Measurements from ENCODE around the gene PPTC7.
"Not testable (repeated sequence)": the region's sequence is repeated elsewhere in the genome, so short reads cannot be mapped to it uniquely, and the experiment has no call there.

The PPTC7 gene

GRCh38 chr12:110577864-110578693, 5.0 kb downstream of the PPTC7 start:
- in situ Hi-C loops (cut with HindIII; ENCODE audit: low sequenced_read_pairs): no loop called here
- DNase-seq (ENCODE audit: low read depth, low spot score): peak; percentile 83
- H3K4me3 ChIP-seq (ENCODE audit: low read depth, low read length): no peak overlapping the region
- TF ChIP-seq CTCF (IDR thresholded peaks at IDR 0.05; ENCODE audit: low read depth, low read length): no peak

GRCh38 chr12:110576504-110576903, 6.6 kb downstream of the PPTC7 start:
- in situ Hi-C loops (cut with HindIII; ENCODE audit: low sequenced_read_pairs): no loop called here
- no peak for TF ChIP-seq CTCF (IDR thresholded peaks at IDR 0.05; ENCODE audit: low read depth, low read length)
- no peak for DNase-seq (ENCODE audit: low read depth, low spot score)
- no peak overlapping the region for H3K4me3 ChIP-seq (ENCODE audit: low read depth, low read length)

- DNase-seq (ENCODE audit: low read depth, low spot score): no peak
- no peak overlapping the region for H3K4me3 ChIP-seq (ENCODE audit: low read depth, low read length)
- TF ChIP-seq CTCF (IDR thresholded peaks at IDR 0.05; ENCODE audit: low read depth, low read length): no peak
- in situ Hi-C loops (cut with HindIII; ENCODE audit: low sequenced_read_pairs): no loop called here
Measured at GRCh38 chr12:110575326-110575725, 7.8 kb downstream of the PPTC7 start.

GRCh38 chr12:110574717-110575230, 8.3 kb downstream of the PPTC7 start:
- DNase-seq (ENCODE audit: low read depth, low spot score); in situ Hi-C loops (cut with HindIII; ENCODE audit: low sequenced_read_pairs); H3K4me3 ChIP-seq (ENCODE audit: low read depth, low read length): not testable (repeated sequence)

GRCh38 chr12:110574044-110574443, 9.1 kb downstream of the PPTC7 start:
- no peak for DNase-seq (ENCODE audit: low read depth, low spot score)
- no peak overlapping the region for H3K4me3 ChIP-seq (ENCODE audit: low read depth, low read length)
- in situ Hi-C loops (cut with HindIII; ENCODE audit: low sequenced_read_pairs): no loop called here
- TF ChIP-seq CTCF (IDR thresholded peaks at IDR 0.05; ENCODE audit: low read depth, low read length): no peak

GRCh38 chr12:110570798-110571197, 12.3 kb downstream of the PPTC7 start:
- DNase-seq (ENCODE audit: low read depth, low spot score); H3K4me3 ChIP-seq (ENCODE audit: low read depth, low read length); in situ Hi-C loops (cut with HindIII; ENCODE audit: low sequenced_read_pairs): not testable (repeated sequence)

- H3K4me3 ChIP-seq (ENCODE audit: low read depth, low read length); DNase-seq (ENCODE audit: low read depth, low spot score); in situ Hi-C loops (cut with HindIII; ENCODE audit: low sequenced_read_pairs): not testable (repeated sequence)
Measured at GRCh38 chr12:110569838-110570237, 13.3 kb downstream of the PPTC7 start.

- no peak for TF ChIP-seq CTCF (IDR thresholded peaks at IDR 0.05; ENCODE audit: low read depth, low read length)
- DNase-seq (ENCODE audit: low read depth, low spot score): no peak
- H3K4me3 ChIP-seq (ENCODE audit: low read depth, low read length): no peak overlapping the region
- in situ Hi-C loops (cut with HindIII; ENCODE audit: low sequenced_read_pairs): no loop called here
Measured at GRCh38 chr12:110568752-110569151, 14.4 kb downstream of the PPTC7 start.

All from astrocyte of the spinal cord (primary cell).